GM18873 (cell line): ENCODE data around the gene STEAP4.

Experiments used
- ATAC-seq: cut with Tn5 transposase; IDR thresholded peaks from one replicate; pipeline ENCODE4 v1.9.1; 2021; ENCODE audit warnings: mild to moderate bottlenecking, moderate library complexity, moderate number of reproducible peaks; ENCODE audit not compliant: unreplicated experiment, low FRiP score

The STEAP4 gene

GRCh38 chr7:88314061-88314491 is 7.4 kb upstream of the STEAP4 start:
- no peak for ATAC-seq

- no peak for ATAC-seq
Measured at GRCh38 chr7:88312061-88312663, 5.5 kb upstream of the STEAP4 start.

GRCh38 chr7:88311675-88312036 is 5.0 kb upstream of the STEAP4 start:
- ATAC-seq, result no peak

- ATAC-seq, result no peak
Measured at GRCh38 chr7:88310956-88311674, 4.4 kb upstream of the STEAP4 start.

GRCh38 chr7:88309819-88310218 is 3.1 kb upstream of the STEAP4 start:
- ATAC-seq, result no peak

- no peak for ATAC-seq
Measured at GRCh38 chr7:88307823-88308222, 1.1 kb upstream of the STEAP4 start.

DNA sequence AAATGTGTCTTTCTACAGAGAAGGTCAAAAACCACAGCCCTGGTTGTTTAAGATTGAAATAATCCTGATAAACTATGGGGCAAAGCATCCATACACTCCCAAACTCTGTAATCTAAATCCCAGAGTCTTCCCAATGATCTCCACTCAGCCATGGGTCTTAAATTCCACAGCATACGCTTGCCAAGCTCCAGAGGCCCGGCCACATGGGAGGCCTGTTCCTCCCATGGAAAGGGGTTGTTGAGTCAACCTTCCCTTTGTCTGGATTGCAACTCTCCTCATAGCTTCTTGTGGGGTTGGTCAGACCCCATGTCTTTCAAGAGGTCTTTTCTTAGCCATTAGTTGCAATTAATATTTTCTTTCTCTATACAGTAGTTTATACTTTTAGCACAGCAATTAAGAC is 718 bp upstream of the STEAP4 start:
- ATAC-seq, result no peak

DNA sequence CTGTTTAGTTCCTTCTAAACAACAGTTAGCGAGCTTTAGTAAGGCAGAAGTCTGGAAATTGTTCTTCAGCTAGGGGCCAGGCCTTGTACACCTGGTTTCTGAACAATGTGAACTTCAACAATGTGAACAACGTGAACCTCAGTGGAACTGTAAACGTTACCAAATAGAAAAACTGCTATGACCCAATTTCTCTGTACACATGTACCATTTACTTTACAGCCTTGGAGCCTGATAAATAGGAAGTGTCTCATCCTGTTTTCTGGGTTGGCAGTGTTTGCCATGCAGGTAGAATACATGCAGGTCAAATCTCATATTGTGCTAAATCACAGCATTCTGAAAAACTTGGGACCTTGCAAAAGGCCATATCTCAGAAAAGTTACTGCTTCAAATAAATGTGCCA is 1.6 kb downstream of the STEAP4 start:
- no peak for ATAC-seq

DNA sequence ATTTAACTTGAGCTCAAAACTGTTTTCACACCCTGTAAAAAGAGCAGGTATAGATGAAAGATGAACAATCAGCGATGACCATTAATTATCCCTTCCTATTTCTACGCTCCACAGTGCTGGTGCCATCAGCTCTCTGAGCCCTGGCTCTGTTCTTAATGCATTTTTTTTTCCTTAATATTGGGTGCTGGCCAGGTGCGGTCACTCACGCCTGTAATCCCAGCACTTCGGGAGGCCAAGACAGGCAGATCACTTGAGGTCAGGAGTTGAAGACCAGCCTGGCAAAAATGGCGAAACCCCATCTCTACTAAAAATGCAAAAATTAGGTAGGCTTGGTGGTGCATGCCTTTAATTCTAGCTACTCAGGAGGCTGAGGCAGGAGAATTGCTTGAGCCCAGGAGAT is 4.2 kb downstream of the STEAP4 start:
- ATAC-seq, result no peak

- ATAC-seq, result no peak
Measured at GRCh38 chr7:88301924-88302323, 4.8 kb downstream of the STEAP4 start.

DNA sequence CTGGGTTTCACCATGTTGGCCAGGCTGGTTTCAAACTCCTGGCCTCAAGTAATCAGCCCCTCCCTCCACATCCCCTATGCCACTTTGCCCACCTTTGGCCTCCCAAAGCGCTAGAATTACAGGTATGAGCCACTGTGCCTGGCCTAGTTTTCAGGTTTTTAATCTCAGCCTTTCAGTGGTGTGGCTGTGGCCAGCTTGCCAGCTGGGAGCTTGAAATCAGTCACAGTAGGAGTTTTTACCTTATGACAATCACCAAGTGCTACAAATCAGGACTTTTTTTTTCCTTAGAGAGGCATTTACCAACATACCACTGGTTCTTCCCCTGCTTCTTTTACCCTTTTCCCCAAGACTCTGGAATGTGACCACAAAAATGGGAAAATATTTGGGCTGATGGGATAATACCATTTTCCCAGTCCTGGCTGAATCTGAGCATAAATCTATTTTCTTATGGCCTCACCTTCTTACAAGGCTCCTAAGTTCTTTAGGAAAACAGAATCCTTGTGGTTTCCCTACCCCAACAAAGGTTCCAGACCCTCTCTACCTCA is 6.2 kb downstream of the STEAP4 start:
- no peak for ATAC-seq

- ATAC-seq, result no peak
Measured at GRCh38 chr7:88299126-88299525, 7.6 kb downstream of the STEAP4 start.

DNA sequence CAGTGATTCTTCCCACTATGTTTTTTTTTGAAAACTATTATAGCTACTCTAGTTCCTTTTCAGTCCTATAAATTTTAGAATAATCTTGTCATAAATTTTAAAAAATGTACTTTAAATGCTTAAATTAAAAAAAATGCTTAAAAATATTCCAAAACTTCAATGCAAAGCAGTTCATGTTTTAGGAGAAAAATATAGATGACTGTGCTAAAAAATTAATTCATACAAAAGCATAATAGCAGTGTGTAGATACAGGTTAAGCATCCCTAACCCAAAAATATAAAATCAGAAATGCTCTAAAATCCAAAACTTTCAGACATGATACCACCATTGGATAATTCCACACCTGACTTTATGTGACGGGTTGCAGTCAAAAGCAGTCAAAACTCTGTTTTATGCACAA is 12.8 kb downstream of the STEAP4 start:
- no peak for ATAC-seq

DNA sequence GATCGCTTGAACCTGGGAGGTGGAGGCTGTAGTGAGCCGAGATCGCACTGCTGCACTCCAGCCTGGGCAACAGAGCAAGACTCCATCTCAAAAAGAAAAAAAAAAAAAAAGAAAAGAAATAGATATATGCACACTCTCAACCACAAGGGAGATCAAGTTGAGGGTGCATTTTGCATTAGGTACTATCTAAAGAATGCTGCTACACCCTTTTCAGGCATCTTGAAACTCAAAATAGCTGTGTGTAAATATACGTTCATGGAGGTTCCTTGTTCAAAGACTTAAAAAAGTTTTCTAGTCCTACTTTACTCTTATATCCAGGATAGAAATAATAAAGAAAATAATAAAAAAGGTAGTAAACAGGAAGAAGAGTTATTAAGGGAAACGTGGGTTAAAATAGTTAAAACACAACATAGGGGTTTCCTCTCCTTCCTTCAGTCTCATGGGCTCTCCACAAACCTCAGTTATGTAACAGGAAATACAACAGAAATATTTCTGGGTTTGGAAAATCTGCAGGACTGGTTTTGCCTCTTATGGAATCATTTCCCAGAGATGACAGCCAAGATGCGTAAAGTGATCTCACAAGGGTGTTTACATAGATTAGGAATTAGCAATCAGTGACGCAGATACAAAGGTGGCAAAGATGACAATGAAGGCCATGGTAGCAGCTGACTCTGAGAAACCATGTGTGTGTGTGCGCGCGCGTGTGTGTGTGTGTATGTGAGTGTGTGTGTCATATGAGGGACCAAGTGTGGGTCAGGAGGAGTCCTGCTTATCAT is 15.1 kb downstream of the STEAP4 start:
- ATAC-seq, result no peak

GRCh38 chr7:88290491-88290890 is 16.2 kb downstream of the STEAP4 start:
- ATAC-seq, result no peak

DNA sequence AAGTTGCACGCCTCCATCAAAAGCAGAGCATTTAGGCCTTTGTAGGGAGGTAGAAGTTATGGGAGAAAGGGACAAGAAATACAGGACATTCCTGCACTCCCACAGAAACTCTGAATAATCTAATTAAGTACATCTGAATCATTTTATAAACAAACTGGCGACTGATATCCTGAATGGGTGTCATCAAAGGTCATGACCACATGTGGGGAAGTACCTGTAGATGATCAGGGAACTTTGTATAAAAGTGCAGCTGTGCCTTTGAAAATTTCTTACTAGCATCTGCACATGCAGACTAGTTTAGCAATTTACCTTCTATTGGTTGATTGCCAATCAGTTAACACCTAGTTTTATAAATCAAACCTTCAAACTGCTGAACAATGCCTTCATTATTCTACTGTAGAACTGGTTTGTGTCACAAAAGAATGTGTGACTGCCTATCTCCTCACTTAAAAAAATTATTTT is 17.1 kb downstream of the STEAP4 start:
- ATAC-seq, result no peak

DNA sequence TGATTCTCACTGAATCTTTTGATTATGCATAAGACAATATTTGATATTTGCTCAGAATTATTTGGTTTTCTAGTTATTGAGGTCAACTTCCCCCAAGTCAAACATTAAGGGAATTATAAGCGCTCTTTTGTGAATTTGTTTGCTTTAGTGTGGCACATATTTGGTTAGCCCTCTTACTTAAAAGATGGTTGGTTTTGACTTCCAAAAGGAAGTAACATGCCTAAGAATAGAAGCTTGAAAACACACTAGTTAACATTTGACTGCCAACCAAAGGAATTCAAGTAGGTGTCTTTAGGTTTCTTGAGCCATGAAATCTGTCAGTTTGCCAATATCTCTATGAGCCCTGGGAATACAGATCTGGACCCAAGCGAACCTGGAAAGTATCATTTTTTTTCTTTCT is 24.9 kb downstream of the STEAP4 start:
- no peak for ATAC-seq

GRCh38 chr7:88280801-88281200 is 25.9 kb downstream of the STEAP4 start:
- no peak for ATAC-seq

DNA sequence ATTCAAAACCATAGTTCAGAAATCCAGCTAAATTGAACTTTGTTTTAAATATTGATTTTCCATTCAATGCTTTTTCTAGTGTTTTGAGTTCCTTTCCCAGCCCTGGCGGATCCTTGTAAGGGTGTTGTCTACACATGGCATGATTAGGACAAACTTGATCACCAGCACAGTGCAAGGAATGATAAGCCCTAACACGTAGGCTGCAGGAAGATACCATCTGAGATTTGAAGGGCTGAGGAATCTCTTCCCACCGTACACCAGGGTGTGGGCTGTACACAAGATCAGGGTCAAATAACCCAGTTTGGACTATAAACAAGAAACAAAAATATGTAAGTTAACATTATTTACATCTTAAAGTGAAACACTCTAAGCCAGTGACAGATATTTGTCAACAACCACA is 27.4 kb downstream of the STEAP4 start:
- ATAC-seq, result no peak

DNA sequence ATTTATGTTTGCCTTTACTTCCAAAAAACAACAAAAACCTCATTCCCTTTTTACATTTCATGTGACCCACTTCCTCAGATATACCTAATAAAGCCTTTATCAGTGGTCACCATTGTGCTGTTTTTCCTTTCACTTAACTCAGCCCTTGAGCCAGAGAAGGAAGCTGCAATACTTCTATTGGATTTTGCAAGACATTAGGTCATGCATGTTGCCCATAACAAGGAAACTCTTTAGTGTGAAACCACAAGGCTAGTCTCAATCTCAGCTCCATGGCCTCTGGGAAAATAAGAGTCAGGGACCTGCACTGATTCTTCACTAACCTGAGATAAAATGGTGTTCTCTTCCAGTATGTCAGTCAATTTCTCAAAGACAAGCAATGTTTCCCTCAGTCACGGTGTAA is 27.8 kb downstream of the STEAP4 start:
- ATAC-seq, result no peak

DNA sequence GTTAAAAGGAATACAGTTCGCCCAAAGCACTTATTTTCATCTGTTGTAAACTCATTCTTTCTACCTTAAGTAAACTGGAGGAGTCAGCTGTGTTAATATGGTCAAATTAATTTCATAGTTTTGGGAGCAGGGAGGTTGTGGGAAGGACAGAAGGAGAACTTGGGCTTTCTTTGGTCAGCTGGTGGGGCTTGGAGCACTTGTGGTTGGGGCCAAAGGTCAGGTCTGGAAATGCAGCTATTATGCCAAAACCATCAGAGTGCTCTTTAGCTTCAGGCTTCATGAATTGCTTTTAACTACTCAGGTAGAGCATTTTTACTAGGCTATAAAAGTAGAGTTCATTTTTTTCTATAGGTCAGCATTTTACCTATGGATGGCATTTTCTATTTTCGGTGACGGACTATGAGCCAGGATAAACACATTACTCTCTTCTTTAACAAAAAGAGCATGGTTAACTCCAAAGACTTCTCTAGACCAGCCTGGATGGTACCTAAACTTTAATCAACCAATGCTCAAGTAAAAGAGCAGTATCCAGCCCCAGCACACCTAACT is 30.0 kb downstream of the STEAP4 start:
- no peak for ATAC-seq
